DMS53 (cell line): Measurements from ENCODE around the gene ARHGAP23.

Source experiments
- DNase-seq: peaks from one replicate; lab custom pipeline; 2025; lab: John Stamatoyannopoulos, UW

The ARHGAP23 gene

GRCh38 chr17:38441429-38442061, 13.3 kb downstream of the ARHGAP23 start:
- no peak for DNase-seq

- no peak for DNase-seq
These were observed 14.3 kb downstream of the ARHGAP23 start for GRCh38 chr17:38442548-38442947.

DNA sequence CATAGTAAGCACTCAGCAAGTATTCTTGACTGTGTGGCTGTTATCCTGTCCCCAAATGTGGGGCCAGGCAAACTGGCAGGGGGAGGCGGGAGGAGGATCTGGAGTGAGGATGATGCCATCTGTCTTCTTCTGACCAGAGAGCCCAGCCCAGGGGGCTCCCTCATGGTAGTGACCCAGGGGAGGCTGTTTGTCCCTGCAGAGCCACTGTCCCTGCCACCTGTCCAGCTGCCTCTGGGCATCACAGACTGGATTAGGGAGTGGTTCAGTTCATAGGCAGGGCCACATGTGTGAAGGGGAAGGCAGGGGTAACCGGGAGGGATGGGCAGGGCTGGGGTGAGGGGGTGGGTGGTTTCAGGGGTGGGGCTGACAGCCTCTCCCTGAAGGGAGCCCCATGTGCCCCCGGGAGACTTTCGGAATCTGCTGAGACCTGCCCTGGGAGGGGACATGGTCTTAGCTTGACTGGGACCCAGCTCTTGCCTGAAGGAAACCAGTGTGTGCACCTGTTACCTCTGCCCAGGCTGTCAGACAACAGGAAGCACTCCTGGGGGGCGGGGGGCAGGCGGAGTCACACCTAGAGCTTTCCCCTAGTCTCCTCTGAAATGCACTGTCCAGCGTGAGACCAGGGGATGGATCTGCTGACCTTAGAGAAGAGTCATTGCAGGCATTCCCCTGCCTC, 15.2 kb downstream of the ARHGAP23 start:
- peak; percentile 54 for DNase-seq

- DNase-seq: peak; percentile 81
These were observed 15.9 kb downstream of the ARHGAP23 start for GRCh38 chr17:38444151-38444550.

DNA sequence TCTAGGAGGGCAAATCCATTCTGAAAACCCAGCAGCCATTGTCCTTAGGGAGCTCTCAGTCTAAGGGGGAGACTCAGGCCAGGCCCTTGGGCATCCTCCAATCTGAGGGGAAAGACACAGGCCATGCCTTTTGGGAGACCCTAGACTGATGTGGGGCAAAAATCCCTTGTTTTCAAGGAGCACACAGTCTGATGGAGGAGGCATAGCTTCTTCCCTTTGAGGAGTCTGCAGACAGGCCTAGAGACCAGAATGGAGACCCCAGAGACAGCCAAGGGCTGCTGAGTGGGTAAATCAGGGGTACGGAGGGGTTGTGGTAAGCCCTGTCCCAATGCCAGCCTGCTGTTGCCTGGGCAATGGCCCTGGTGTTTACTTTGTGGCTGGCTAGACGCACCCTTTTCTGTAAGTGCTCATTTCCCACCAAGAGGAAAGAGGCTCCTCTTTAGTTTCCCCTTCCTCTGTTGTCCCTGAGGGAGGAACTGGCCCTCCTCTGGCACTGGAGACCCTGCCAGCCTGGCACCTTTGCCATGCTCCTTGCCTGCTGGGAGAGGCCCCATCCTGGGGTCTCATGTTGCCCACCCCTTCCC, 19.3 kb downstream of the ARHGAP23 start:
- DNase-seq: peak; percentile 22

DNA sequence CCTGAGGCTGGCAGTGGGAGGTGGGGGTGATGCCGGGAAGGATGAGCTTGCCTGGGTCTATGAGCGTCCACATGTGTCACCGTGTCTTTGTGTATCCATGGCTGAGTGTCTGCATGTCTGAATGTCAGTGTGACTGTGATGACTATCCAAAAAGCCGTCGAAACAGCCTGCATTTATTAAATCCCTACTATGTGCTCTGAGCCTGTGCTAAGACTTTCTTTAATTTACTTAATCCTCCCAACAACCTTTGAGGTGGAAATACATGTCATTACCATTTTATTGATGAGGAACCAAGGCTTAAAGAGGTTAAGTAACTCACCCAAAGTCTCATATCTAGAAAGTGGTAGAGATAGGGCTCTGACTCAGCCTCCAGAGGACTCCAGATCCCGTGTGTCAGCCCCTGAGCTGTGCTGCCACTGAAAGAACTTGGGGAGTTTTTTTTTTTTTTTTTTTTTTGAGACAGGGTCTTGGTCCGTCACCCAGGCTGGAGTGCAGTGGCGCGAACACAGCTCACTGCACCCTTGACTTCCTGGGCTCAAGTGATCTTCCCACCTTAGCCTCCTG, 20.0 kb downstream of the ARHGAP23 start:
- no peak for DNase-seq

DNA sequence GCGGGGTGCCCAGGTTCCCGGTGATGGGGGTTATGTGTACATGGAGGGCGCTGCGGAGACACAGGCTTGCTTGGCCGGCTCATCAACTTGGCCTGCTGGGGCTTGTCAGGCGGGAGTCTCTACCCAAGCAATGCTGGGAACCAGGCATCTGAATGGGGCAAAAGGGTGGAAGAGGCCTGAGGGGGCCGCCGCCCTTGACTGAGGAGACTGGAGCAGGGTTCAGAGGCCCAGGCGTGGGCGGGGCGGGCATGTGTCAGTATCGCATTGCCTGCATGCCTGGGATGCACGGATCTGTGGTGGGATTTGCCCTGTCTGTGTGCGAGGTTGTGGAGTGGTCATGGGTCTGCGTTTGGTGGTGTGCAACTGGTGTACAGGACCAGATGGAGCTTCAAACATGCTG, 21.1 kb downstream of the ARHGAP23 start:
- no peak for DNase-seq

GRCh38 chr17:38450557-38451029, 22.3 kb downstream of the ARHGAP23 start:
- DNase-seq: no peak

DNA sequence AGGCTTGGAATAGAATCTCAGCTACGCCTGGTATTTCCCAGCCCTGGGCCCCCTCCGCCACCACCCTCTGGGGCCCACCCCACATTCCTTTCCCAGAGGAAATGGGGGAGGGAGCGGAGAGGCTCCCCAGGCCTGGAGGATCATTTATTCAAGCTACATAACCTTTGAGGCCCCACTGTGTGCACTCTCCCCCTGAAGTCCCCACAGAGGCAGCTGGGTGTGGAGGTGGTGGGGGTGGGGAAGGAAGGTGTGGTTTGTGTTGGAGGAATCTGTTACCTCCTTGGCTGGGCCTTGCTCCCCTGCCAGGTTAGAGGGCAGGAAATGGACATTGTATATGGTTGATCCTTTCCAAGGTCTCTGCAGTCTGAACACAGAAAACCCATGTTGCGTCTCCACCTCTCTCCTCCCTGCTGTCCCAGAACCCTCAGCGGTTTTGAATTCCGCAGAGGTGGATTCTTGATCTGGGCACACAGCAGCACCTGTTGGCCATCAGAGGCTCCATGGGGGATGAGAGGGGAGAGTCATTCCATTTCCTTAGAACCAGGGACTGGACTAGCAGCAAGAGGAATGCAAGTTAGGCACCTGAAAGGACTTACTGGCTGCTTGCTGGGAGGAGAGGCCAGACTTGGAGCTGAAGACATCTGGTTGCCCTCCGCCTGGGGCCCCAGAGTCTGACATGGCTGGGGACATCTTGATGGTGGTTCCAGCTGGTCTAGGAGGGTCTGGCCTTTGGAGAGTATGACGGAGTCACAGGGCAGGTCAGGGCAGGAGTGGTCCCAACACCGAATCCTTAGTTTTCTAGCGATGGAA, 23.0 kb downstream of the ARHGAP23 start:
- DNase-seq: no peak

GRCh38 chr17:38451840-38452529, 23.7 kb downstream of the ARHGAP23 start:
- DNase-seq: no peak

GRCh38 chr17:38452719-38453118, 24.5 kb downstream of the ARHGAP23 start:
- no peak for DNase-seq

GRCh38 chr17:38453951-38454421, 25.7 kb downstream of the ARHGAP23 start:
- DNase-seq: peak; percentile 29

GRCh38 chr17:38454532-38454931, 26.3 kb downstream of the ARHGAP23 start:
- DNase-seq: peak; percentile 48

GRCh38 chr17:38455288-38455915, 27.1 kb downstream of the ARHGAP23 start:
- peak; percentile 12 for DNase-seq

- DNase-seq: no peak
These were observed 28.0 kb downstream of the ARHGAP23 start for GRCh38 chr17:38456031-38456815.

DNA sequence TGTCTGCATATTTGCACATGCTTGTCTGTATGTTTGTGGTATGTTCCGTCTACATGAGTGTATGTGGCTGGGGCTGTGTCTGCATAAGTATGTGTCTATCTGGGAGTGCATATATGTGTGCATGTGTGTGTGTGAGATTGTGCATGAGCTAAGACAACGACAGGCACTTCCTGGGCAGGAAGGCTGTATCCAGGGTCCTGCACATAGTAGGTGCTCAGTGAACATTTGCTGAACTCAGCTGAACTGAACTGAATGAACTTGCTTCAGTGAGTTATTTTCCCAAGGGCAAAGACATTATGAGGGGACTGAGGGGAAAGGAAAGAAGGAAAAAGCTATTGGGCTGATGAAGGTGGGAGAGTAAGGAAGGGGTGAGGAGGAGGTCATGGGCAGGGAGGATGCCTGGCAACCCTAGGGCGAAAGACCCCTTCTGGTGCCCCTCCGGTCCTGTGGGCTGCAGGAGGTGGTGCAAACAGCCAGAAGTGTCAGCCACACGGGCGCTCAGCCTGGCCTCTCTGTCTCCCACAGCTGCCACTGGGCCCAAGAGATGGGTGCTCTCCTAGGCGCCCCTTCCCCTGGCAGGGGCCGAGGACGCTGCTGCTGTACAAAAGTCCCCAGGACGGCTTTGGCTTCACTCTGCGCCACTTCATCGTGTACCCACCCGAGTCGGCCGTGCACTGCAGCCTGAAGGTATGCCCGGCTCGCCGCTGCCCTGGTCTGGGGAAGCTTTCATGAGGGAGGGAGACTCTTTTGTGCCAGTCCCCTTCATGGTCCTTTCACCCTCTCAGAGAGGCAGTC, 29.5 kb downstream of the ARHGAP23 start:
- no peak for DNase-seq

GRCh38 chr17:38458521-38458920, 30.3 kb downstream of the ARHGAP23 start:
- DNase-seq: no peak

DNA sequence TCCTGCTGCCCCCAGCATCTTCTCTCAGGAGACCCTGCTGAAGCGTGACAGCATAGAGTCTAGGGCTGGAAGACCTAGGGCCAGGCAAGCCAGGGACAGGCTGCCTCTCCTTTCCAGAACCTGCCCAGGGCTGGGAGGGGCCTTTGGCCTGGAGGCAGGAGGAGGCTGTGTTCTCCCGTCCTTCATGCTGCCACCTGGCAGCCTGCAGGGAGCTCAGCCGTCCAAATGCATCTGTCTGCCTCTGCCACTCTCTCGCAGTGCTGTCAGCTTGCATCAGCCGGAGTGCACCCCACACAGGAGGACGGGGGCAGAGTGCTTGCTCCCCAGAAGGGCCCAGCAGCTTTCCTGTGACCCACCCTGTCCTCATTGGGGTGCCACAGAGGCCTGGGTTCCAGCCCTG, 31.3 kb downstream of the ARHGAP23 start:
- peak; percentile 40 for DNase-seq

GRCh38 chr17:38460082-38460715, 31.9 kb downstream of the ARHGAP23 start:
- DNase-seq: no peak
